K562 (cell line): ENCODE data around the gene KIF3A. TPM values are rescaled to one million over a fixed set of nuclear protein-coding genes. Genes with fewer than 3 reads are reported as not detected.

ENCODE experiments used
- ARID2 ChIP-seq: fragments of 450-650 bp; IDR thresholded peaks from 2 replicates; pipeline ENCODE4 v1.6.1; 2017; ENCODE audit warnings: antibody characterized with exemption, mild to moderate bottlenecking
- CREB5 ChIP-seq: fragments of 250-450 bp; sonication (Bioruptor Pico); IDR thresholded peaks from 2 replicates; pipeline ENCODE4 v1.5.0; 2020; ENCODE audit warnings: mild to moderate bottlenecking
- DNMT1 ChIP-seq: fragments of 450-650 bp; IDR thresholded peaks from 2 replicates; pipeline ENCODE4 v1.6.1; 2016; ENCODE audit warnings: antibody characterized with exemption, mild to moderate bottlenecking
- ELF2 ChIP-seq: fragments of 250-450 bp; sonication (Bioruptor Pico); IDR thresholded peaks from 2 replicates; pipeline ENCODE4 v1.5.0; 2021; ENCODE audit warnings: mild to moderate bottlenecking
- HMBOX1 ChIP-seq: sonication (generic); IDR thresholded peaks from 2 replicates; pipeline ENCODE4 v1.6.1; 2016
- HSF4 ChIP-seq: fragments of 250-450 bp; sonication (Bioruptor Pico); IDR thresholded peaks from 2 replicates; pipeline ENCODE4 v2.1.2; 2022; ENCODE audit warnings: mild to moderate bottlenecking, moderate library complexity, borderline replicate concordance
- MEF2D ChIP-seq: conservative IDR thresholded peaks from 2 replicates; pipeline ENCODE4 v1.6.1; 2016; ENCODE audit warnings: low read depth, missing genetic modification characterization, missing compliant biosample characterization
- MTA2 ChIP-seq: fragments of 450-650 bp; IDR thresholded peaks from 2 replicates; pipeline ENCODE4 v1.6.1; 2016; ENCODE audit warnings: low read depth
- NCOA2 ChIP-seq, 2 experiments: fragments of 450-650 bp; IDR thresholded peaks; 2 replicates each; pipeline ENCODE4 v1.6.1; 2018; ENCODE audit warnings: mild to moderate bottlenecking in 2 of 2, moderate library complexity in 1 of 2; ENCODE audit not compliant: partially characterized antibody in 2 of 2
- NFXL1 ChIP-seq: fragments of 450-650 bp; formaldehyde crosslinking; IDR thresholded peaks from 2 replicates; pipeline ENCODE4 v1.4.0; 2021; ENCODE audit warnings: mild to moderate bottlenecking
- PHF8 ChIP-seq: fragments of 200-600 bp; sonication (generic); IDR thresholded peaks from 2 replicates; pipeline ENCODE4 v1.6.1; 2012; ENCODE audit warnings: mixed run types, mild to moderate bottlenecking, inconsistent platforms, low read length, moderate library complexity, borderline replicate concordance
- POLR3G ChIP-seq: IDR thresholded peaks from 2 replicates; pipeline ENCODE4 v1.6.1; 2011; ENCODE audit not compliant: insufficient read length, insufficient replicate concordance; ENCODE audit errors: extremely low read depth
- SRSF1 ChIP-seq: fragments of 200-400 bp; formaldehyde crosslinking; IDR thresholded peaks from 2 replicates; pipeline ENCODE4 v1.6.1; 2017; ENCODE audit warnings: mild to moderate bottlenecking, low read depth, low read length, moderate library complexity
- ZBTB33 ChIP-seq: sonication (generic); formaldehyde crosslinking; IDR thresholded peaks from 2 replicates; pipeline ENCODE4 v1.8.1; 2023; ENCODE audit warnings: mild to moderate bottlenecking, missing genetic modification reagents
- ZNF224 ChIP-seq: sonication (generic); formaldehyde crosslinking; IDR thresholded peaks from 2 replicates; pipeline ENCODE4 v1.8.0; 2022; ENCODE audit warnings: mild to moderate bottlenecking, missing genetic modification reagents
- ZNF41 ChIP-seq: fragments of 250-450 bp; sonication (Bioruptor Pico); conservative IDR thresholded peaks from 2 replicates; pipeline ENCODE4 v1.4.0; 2020; ENCODE audit warnings: mild to moderate bottlenecking
- ZNF444 ChIP-seq: fragments of 250-450 bp; sonication (Bioruptor Pico); IDR thresholded peaks from 2 replicates; pipeline ENCODE4 v1.4.0; 2020; ENCODE audit warnings: mild to moderate bottlenecking, moderate library complexity
- ZNF511 ChIP-seq: sonication (generic); formaldehyde crosslinking; IDR thresholded peaks from 2 replicates; pipeline ENCODE4 v1.8.0; 2022; ENCODE audit warnings: mild to moderate bottlenecking, missing genetic modification reagents
- ZNF518B ChIP-seq: fragments of 250-450 bp; sonication (Bioruptor Pico); IDR thresholded peaks from 2 replicates; pipeline ENCODE4 v1.5.0; 2021; ENCODE audit warnings: mild to moderate bottlenecking, moderate library complexity
- polyA plus RNA-seq, 8 experiments: library from polyadenylated mRNA; depleted of rRNA in 4 of 8; stranded (reverse) in 5 of 8; unstranded in 3 of 8; fragments of >200 nt; fragmentation: Nextera tagmentation in 2 of 8; fragmentation: Illumina TruSeq in 1 of 8; extraction: Ambion mirVana in 2 of 8; extraction: Trizol in 1 of 8; gene quantifications; 2 replicates each; pipeline versions ENCODE4 v1.2.1 to v1.2.3, GENCODE V29; 2011 to 2014; ENCODE audit warnings: inconsistent platforms in 1 of 8, missing spikeins in 1 of 8
- total RNA-seq, 7 experiments: library from RNA; depleted of rRNA in 6 of 7; stranded (reverse); fragments of >200 nt in 6 of 7; fragmentation: Illumina TruSeq in 2 of 7; extraction: Trizol in 2 of 7; gene quantifications; 2 replicates each; pipeline versions ENCODE4 v1.2.1 to v1.2.3, GENCODE V29; 2011 to 2021; ENCODE audit warnings: low replicate concordance in 1 of 7

KIF3A gene
- total and polyA plus RNA-seq, 9 of the 15 experiments (the other 6 are each of a cell fraction or from before 2014, with no cell fraction given) = 1.5 to 7.8 (median 6.0) TPM

- TF ChIP-seq ARID2 (no peak), ZNF41 (CRISPR knock-in tag) (no peak), ZNF511 (CRISPR knock-in tag) (no peak), HMBOX1 (no peak), ZBTB33 (CRISPR knock-in tag) (peak; percentile 58; the same call in 1 of the 2 replicates), NCOA2 (IDR thresholded peaks at IDR 0.05; ENCODE audit: partially characterized antibody in 2 of 2) (no peak), SRSF1 (no peak), ZNF518B (CRISPR knock-in tag) (no peak), PHF8 (peak; percentile 52; the same call in 1 of the 2 replicates), HSF4 (no peak), CREB5 (CRISPR knock-in tag) (no peak), ZNF224 (CRISPR knock-in tag) (no peak), ZNF444 (CRISPR knock-in tag) (no peak), ELF2 (no peak), MTA2 (no peak), DNMT1 (no peak), MEF2D (tag) (no peak), NFXL1 (CRISPR knock-in tag) (no peak), POLR3G (no peak)
Measured at GRCh38 chr5:132777209-132778069, 40.1 kb upstream of the KIF3A start, which contains the start of gene SEPTIN8 (continued).
